Stimulated activated CD8-positive, alpha-beta memory T cell treated with anti-CD3 and anti-CD28 coated beads, Interleukin-4, amount 100 ng/mL, for 1 hour (primary cell): ENCODE measurements around the gene USP17L19.
"Not testable (repeated sequence)": the region's sequence is repeated elsewhere in the genome, so short reads cannot be mapped to it uniquely, and the experiment has no call there.

Source experiments
- DNase-seq, 2 donors: peaks; one replicate each; pipeline ENCODE4 v3.0.0-alpha.2; 2020; ENCODE audit warnings: low read depth in 2 of 2, low spot score in 1 of 2

The USP17L19 gene, protein sequence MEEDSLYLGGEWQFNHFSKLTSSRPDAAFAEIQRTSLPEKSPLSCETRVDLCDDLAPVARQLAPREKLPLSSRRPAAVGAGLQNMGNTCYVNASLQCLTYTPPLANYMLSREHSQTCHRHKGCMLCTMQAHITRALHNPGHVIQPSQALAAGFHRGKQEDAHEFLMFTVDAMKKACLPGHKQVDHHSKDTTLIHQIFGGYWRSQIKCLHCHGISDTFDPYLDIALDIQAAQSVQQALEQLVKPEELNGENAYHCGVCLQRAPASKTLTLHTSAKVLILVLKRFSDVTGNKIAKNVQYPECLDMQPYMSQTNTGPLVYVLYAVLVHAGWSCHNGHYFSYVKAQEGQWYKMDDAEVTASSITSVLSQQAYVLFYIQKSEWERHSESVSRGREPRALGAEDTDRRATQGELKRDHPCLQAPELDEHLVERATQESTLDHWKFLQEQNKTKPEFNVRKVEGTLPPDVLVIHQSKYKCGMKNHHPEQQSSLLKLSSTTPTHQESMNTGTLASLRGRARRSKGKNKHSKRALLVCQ

DNA sequence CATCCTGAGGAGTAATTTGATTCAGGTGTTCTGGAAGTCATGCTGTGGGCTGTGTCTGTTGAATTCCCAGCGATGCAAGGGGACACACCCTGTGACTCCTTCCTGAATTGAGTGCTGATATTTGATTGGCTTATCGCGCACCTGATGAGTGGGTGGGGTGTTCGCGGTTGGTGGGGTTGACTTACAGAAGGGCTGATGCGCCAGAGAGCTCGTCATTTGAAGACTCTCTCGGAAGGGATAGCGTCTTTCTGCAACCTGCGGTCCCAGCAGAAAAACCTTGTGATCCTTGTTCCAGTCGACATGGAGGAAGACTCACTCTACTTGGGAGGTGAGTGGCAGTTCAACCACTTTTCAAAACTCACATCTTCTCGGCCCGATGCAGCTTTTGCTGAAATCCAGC, at the start of gene USP17L19:
Gene USP17L19, plus strand, starts transcription at position 301 of the 400 bp plus-strand sequence. Its CDS starts 0 bp downstream, at position 301.
- DNase-seq, result not testable (repeated sequence)

GRCh38 chr4:9210357-9210756, 42.8 kb upstream of the USP17L19 start, which contains the start of gene USP17L10:
Gene USP17L10, plus strand, starts transcription at chr4:9210657. Its CDS starts 0 bp downstream, at chr4:9210657.
- not testable (repeated sequence) for DNase-seq

DNA sequence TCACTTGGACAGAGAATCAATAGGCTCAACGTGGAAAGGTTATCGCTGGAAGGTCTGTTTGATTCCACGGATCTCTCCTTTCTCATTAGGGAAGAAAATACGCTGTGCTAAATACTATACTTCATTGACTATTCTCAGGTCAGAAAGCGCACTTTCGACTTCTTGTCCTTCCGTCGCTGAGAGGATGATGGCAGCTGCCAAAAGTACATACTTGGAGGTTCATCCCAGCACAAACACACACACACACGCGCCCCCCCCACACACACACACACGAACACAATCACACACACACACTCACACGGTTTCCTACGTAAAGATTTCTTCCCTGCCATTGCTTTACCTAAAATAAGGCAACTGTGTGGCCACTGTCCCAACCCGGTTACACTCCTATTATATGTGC, 38.5 kb upstream of the USP17L19 start:
- DNase-seq, result not testable (repeated sequence)

- not testable (repeated sequence) for DNase-seq
Observed at GRCh38 chr4:9215105-9215504, 38.1 kb upstream of the USP17L19 start, which contains the start of gene USP17L11. Gene USP17L11, plus strand, starts transcription at chr4:9215405. Its CDS starts 0 bp downstream, at chr4:9215405.

DNA sequence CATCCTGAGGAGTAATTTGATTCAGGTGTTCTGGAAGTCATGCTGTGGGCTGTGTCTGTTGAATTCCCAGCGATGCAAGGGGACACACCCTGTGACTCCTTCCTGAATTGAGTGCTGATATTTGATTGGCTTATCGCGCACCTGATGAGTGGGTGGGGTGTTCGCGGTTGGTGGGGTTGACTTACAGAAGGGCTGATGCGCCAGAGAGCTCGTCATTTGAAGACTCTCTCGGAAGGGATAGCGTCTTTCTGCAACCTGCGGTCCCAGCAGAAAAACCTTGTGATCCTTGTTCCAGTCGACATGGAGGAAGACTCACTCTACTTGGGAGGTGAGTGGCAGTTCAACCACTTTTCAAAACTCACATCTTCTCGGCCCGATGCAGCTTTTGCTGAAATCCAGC, 33.3 kb upstream of the USP17L19 start, which contains the start of gene USP17L12:
Gene USP17L12, plus strand, starts transcription at position 301 of the 400 bp plus-strand sequence. Its CDS starts 0 bp downstream, at position 301.
- not testable (repeated sequence) for DNase-seq

GRCh38 chr4:9224596-9224995, 28.6 kb upstream of the USP17L19 start, which contains the start of gene USP17L13:
Gene USP17L13, plus strand, starts transcription at chr4:9224896. Its CDS starts 0 bp downstream, at chr4:9224896.
- DNase-seq, result not testable (repeated sequence)

DNA sequence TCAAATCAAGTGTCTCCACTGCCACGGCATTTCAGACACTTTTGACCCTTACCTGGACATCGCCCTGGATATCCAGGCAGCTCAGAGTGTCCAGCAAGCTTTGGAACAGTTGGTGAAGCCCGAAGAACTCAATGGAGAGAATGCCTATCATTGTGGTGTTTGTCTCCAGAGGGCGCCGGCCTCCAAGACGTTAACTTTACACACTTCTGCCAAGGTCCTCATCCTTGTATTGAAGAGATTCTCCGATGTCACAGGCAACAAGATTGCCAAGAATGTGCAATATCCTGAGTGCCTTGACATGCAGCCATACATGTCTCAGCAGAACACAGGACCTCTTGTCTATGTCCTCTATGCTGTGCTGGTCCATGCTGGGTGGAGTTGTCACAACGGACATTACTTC, 22.9 kb upstream of the USP17L19 start:
- not testable (repeated sequence) for DNase-seq

DNA sequence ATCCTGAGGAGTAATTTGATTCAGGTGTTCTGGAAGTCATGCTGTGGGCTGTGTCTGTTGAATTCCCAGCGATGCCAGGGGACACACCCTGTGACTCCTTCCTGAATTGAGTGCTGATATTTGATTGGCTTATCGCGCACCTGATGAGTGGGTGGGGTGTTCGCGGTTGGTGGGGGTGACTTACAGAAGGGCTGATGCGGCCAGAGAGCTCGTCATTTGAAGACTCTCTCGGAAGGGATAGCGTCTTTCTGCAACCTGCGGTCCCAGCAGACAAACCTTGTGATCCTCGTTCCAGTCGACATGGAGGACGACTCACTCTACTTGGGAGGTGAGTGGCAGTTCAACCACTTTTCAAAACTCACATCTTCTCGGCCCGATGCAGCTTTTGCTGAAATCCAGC, 19.1 kb upstream of the USP17L19 start, which contains the start of gene USP17L15:
Gene USP17L15, plus strand, starts transcription at position 301 of the 400 bp plus-strand sequence. Its CDS starts 0 bp downstream, at position 301.
- not testable (repeated sequence) for DNase-seq

- DNase-seq, result not testable (repeated sequence)
Observed at GRCh38 chr4:9238461-9238860, 14.7 kb upstream of the USP17L19 start.

- not testable (repeated sequence) for DNase-seq
Observed at GRCh38 chr4:9243579-9243978, 9.6 kb upstream of the USP17L19 start, which contains the start of gene USP17L17. Gene USP17L17, plus strand, starts transcription at chr4:9243879. Its CDS starts 0 bp downstream, at chr4:9243879.

DNA sequence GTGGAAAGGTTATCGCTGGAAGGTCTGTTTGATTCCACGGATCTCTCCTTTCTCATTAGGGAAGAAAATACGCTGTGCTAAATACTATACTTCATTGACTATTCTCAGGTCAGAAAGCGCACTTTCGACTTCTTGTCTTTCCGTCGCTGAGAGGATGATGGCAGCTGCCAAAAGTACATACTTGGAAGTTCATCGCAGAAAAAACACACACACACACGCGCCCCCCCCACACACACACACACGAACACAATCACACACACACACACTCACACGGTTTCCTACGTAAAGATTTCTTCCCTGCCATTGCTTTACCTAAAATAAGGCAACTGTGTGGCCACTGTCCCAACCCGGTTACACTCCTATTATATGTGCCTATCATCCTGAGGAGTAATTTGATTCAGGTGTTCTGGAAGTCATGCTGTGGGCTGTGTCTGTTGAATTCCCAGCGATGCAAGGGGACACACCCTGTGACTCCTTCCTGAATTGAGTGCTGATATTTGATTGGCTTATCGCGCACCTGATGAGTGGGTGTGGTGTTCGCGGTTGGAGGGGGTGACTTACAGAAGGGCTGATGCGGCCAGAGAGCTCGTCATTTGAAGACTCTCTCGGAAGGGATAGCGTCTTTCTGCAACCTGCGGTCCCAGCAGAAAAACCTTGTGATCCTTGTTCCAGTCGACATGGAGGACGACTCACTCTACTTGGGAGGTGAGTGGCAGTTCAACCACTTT, 5.1 kb upstream of the USP17L19 start, which contains the start of gene USP17L18:
Gene USP17L18, plus strand, starts transcription at position 678 of the 728 bp plus-strand sequence. Its CDS starts 0 bp downstream, at position 678.
- not testable (repeated sequence) for DNase-seq

DNA sequence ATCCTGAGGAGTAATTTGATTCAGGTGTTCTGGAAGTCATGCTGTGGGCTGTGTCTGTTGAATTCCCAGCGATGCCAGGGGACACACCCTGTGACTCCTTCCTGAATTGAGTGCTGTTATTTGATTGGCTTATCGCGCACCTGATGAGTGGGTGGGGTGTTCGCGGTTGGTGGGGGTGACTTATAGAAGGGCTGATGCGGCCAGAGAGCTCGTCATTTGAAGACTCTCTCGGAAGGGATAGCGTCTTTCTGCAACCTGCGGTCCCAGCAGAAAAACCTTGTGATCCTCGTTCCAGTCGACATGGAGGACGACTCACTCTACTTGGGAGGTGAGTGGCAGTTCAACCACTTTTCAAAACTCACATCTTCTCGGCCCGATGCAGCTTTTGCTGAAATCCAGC, 4.6 kb downstream of the USP17L19 start, which contains the start of gene USP17L20:
Gene USP17L20, plus strand, starts transcription at position 301 of the 400 bp plus-strand sequence. Its CDS starts 0 bp downstream, at position 301.
- not testable (repeated sequence) for DNase-seq

DNA sequence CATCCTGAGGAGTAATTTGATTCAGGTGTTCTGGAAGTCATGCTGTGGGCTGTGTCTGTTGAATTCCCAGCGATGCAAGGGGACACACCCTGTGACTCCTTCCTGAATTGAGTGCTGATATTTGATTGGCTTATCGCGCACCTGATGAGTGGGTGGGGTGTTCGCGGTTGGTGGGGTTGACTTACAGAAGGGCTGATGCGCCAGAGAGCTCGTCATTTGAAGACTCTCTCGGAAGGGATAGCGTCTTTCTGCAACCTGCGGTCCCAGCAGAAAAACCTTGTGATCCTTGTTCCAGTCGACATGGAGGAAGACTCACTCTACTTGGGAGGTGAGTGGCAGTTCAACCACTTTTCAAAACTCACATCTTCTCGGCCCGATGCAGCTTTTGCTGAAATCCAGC, 9.4 kb downstream of the USP17L19 start, which contains the start of gene USP17L21:
Gene USP17L21, plus strand, starts transcription at position 301 of the 400 bp plus-strand sequence. Its CDS starts 0 bp downstream, at position 301.
- not testable (repeated sequence) for DNase-seq

DNA sequence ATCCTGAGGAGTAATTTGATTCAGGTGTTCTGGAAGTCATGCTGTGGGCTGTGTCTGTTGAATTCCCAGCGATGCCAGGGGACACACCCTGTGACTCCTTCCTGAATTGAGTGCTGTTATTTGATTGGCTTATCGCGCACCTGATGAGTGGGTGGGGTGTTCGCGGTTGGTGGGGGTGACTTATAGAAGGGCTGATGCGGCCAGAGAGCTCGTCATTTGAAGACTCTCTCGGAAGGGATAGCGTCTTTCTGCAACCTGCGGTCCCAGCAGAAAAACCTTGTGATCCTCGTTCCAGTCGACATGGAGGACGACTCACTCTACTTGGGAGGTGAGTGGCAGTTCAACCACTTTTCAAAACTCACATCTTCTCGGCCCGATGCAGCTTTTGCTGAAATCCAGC, 14.1 kb downstream of the USP17L19 start, which contains the start of gene USP17L22:
Gene USP17L22, plus strand, starts transcription at position 301 of the 400 bp plus-strand sequence. Its CDS starts 0 bp downstream, at position 301.
- not testable (repeated sequence) for DNase-seq

- not testable (repeated sequence) for DNase-seq
Observed at GRCh38 chr4:9271719-9272118, 18.5 kb downstream of the USP17L19 start.
